Prostate gland (tissue), 2 donors: ENCODE results near the gene GPRC5D.

Source experiments
- CTCF ChIP-seq, 4 experiments: fragments of 200-600 bp in 2 of 4; fragments of 450-650 bp in 2 of 4; sonication (generic) in 2 of 4; IDR thresholded peaks; 1 replicate in 3 of 4; 2 replicates in 1 of 4; pipeline ENCODE4 v1.5.1; 2016 to 2019; ENCODE audit warnings: antibody characterized with exemption in 4 of 4, mild to moderate bottlenecking in 2 of 4, moderate library complexity in 2 of 4
- POLR2AphosphoS5 ChIP-seq: sonication (generic); formaldehyde crosslinking; IDR thresholded peaks from one replicate; pipeline ENCODE4 v1.6.1; 2017; ENCODE audit warnings: antibody characterized with exemption

- no peak for TF ChIP-seq CTCF (IDR thresholded peaks at IDR 0.05)
- TF ChIP-seq POLR2AphosphoS5 = peak; percentile 75
These were observed 24.5 kb downstream of the GPRC5D start for GRCh38 chr12:12927211-12928079.
